ENCODE measurements around the gene POFUT1. TPM values are rescaled to one million over a fixed set of nuclear protein-coding genes. Genes with fewer than 3 reads are reported as not detected.

The POFUT1 gene
- total RNA-seq, 1 donor from 2014 or later: 29.5 TPM

- H3K27ac Mint-ChIP-seq (ENCODE audit: unreplicated experiment): no peak overlapping the region
- H3K4me1 Mint-ChIP-seq (ENCODE audit: low read depth, unreplicated experiment): peaks cover 12% of the 10 kb centered on the region
- no peak for DNase-seq
- H3K27me3 Mint-ChIP-seq (ENCODE audit: unreplicated experiment): peaks cover 14% of the 10 kb centered on the region
- peak overlapping the region; percentile 88 for H3K4me3 Mint-ChIP-seq (ENCODE audit: unreplicated experiment)
- H3K9me3 Mint-ChIP-seq (ENCODE audit: unreplicated experiment): peaks cover 8% of the 10 kb centered on the region
- no peak for TF ChIP-seq CTCF (IDR thresholded peaks at IDR 0.05; ENCODE audit: partially characterized antibody, unreplicated experiment)
- H3K36me3 Mint-ChIP-seq (ENCODE audit: unreplicated experiment): no peaks in the 10 kb centered on the region
Measured at GRCh38 chr20:32188376-32189122, 19.1 kb upstream of the POFUT1 start.

GRCh38 chr20:32189123-32189410, 18.6 kb upstream of the POFUT1 start:
- no peak for TF ChIP-seq CTCF (IDR thresholded peaks at IDR 0.05; ENCODE audit: partially characterized antibody, unreplicated experiment)
- Mint-ChIP-seq H3K4me1 (ENCODE audit: low read depth, unreplicated experiment) (peaks cover 12% of the 10 kb centered on the region), H3K4me3 (ENCODE audit: unreplicated experiment) (peak overlapping the region; percentile 88), H3K36me3 (ENCODE audit: unreplicated experiment) (no peaks in the 10 kb centered on the region), H3K9me3 (ENCODE audit: unreplicated experiment) (peaks cover 8% of the 10 kb centered on the region), H3K27ac (ENCODE audit: unreplicated experiment) (no peak overlapping the region), H3K27me3 (ENCODE audit: unreplicated experiment) (peaks cover 14% of the 10 kb centered on the region)
- no peak for DNase-seq

GRCh38 chr20:32189691-32190615, 17.7 kb upstream of the POFUT1 start:
- peaks cover 8% of the 10 kb centered on the region for H3K9me3 Mint-ChIP-seq (ENCODE audit: unreplicated experiment)
- H3K4me1 Mint-ChIP-seq (ENCODE audit: low read depth, unreplicated experiment): peaks cover 12% of the 10 kb centered on the region
- H3K27ac Mint-ChIP-seq (ENCODE audit: unreplicated experiment): peak overlapping the region; percentile 79
- TF ChIP-seq CTCF (IDR thresholded peaks at IDR 0.05; ENCODE audit: partially characterized antibody, unreplicated experiment): no peak
- peak overlapping the region; percentile 84 for H3K4me3 Mint-ChIP-seq (ENCODE audit: unreplicated experiment)
- DNase-seq: peak; percentile 89
- peaks cover 14% of the 10 kb centered on the region for H3K27me3 Mint-ChIP-seq (ENCODE audit: unreplicated experiment)
- H3K36me3 Mint-ChIP-seq (ENCODE audit: unreplicated experiment): no peaks in the 10 kb centered on the region

GRCh38 chr20:32190616-32191415, 16.9 kb upstream of the POFUT1 start:
- Mint-ChIP-seq H3K27me3 (ENCODE audit: unreplicated experiment) (peaks cover 14% of the 10 kb centered on the region), H3K27ac (ENCODE audit: unreplicated experiment) (peak overlapping the region; percentile 36), H3K4me3 (ENCODE audit: unreplicated experiment) (peak overlapping the region; percentile 84), H3K4me1 (ENCODE audit: low read depth, unreplicated experiment) (peaks cover 12% of the 10 kb centered on the region), H3K9me3 (ENCODE audit: unreplicated experiment) (peaks cover 8% of the 10 kb centered on the region), H3K36me3 (ENCODE audit: unreplicated experiment) (no peaks in the 10 kb centered on the region)
- no peak for TF ChIP-seq CTCF (IDR thresholded peaks at IDR 0.05; ENCODE audit: partially characterized antibody, unreplicated experiment)
- peak; percentile 26 for DNase-seq

Measured in glutamatergic neuron (in vitro differentiated cells).